Lower lobe of right lung (tissue), 2 donors: ENCODE results near the gene EIF2S3. TPM values are rescaled to one million over a fixed set of nuclear protein-coding genes. Genes with fewer than 3 reads are reported as not detected.
"Not testable (repeated sequence)": the region's sequence is repeated elsewhere in the genome, so short reads cannot be mapped to it uniquely, and the experiment has no call there.

Source experiments
- ATAC-seq, 2 donors: fragments of 200-7000 bp; cut with Tn5 transposase; one replicate each; pipeline ENCODE4 v1.9.1; 2020 to 2022; ENCODE audit warnings: mild to moderate bottlenecking in 2 of 2, moderate library complexity in 2 of 2
- DNase-seq: peaks from one replicate; pipeline ENCODE4 v3.0.0-alpha.2; 2020
- H3K27ac ChIP-seq: fragments of 200-600 bp; one replicate; pipeline ENCODE4 v1.8.0; 2022
- H3K27me3 ChIP-seq: fragments of 200-600 bp; one replicate; pipeline ENCODE4 v1.8.0; 2022; ENCODE audit warnings: low read depth
- H3K36me3 ChIP-seq: fragments of 200-600 bp; one replicate; pipeline ENCODE4 v1.8.0; 2022; ENCODE audit warnings: mild to moderate bottlenecking
- H3K4me1 ChIP-seq: fragments of 200-600 bp; one replicate; pipeline ENCODE4 v1.8.0; 2022
- H3K4me3 ChIP-seq: fragments of 200-600 bp; one replicate; pipeline ENCODE4 v1.8.0; 2022; ENCODE audit warnings: mild to moderate bottlenecking
- H3K9me3 ChIP-seq: fragments of 200-600 bp; one replicate; pipeline ENCODE4 v1.8.0; 2022
- intact Hi-C: fragments of 100-400 bp; cut with DNase I; formaldehyde crosslinking; loops from one replicate; pipeline ENCODE4 v1.11.0; 2022
- total RNA-seq: library from RNA; stranded (reverse); fragmentation: NEBNext Ultra II Directional; extraction: Animal tissue kit (Norgen Biotek cat#: 25700); gene quantifications from one replicate; pipeline ENCODE4 v1.2.1, GENCODE V29; 2021
- TF ChIP-seq, protein P1 (sequence below): fragments of 200-600 bp; IDR thresholded peaks from one replicate; pipeline ENCODE4 v1.8.0; 2022; ENCODE audit warnings: antibody characterized with exemption, mild to moderate bottlenecking
- donor health status: DM: no; HTN: yes; CAD: no; lungs with severe emphysema.

Gene EIF2S3
- total RNA-seq, 1 donor from 2014 or later, result 174 TPM

- Histone ChIP-seq H3K36me3 (peaks cover 29% of the 10 kb centered on the region), H3K4me1 (no peaks in the 10 kb centered on the region), H3K9me3 (no peaks in the 10 kb centered on the region), H3K4me3 (peak overlapping the region; percentile 77), H3K27ac (peak overlapping the region; percentile 89), H3K27me3 (no peaks in the 10 kb centered on the region)
- intact Hi-C loops, result no loop called here
- TF ChIP-seq, protein P1, sequence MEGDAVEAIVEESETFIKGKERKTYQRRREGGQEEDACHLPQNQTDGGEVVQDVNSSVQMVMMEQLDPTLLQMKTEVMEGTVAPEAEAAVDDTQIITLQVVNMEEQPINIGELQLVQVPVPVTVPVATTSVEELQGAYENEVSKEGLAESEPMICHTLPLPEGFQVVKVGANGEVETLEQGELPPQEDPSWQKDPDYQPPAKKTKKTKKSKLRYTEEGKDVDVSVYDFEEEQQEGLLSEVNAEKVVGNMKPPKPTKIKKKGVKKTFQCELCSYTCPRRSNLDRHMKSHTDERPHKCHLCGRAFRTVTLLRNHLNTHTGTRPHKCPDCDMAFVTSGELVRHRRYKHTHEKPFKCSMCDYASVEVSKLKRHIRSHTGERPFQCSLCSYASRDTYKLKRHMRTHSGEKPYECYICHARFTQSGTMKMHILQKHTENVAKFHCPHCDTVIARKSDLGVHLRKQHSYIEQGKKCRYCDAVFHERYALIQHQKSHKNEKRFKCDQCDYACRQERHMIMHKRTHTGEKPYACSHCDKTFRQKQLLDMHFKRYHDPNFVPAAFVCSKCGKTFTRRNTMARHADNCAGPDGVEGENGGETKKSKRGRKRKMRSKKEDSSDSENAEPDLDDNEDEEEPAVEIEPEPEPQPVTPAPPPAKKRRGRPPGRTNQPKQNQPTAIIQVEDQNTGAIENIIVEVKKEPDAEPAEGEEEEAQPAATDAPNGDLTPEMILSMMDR, result no peak
- peak; percentile 34 to 50 for ATAC-seq
- DNase-seq, result no peak
Observed at GRCh38 chrX:24055043-24055356, 244 bp downstream of the EIF2S3 start.

DNA sequence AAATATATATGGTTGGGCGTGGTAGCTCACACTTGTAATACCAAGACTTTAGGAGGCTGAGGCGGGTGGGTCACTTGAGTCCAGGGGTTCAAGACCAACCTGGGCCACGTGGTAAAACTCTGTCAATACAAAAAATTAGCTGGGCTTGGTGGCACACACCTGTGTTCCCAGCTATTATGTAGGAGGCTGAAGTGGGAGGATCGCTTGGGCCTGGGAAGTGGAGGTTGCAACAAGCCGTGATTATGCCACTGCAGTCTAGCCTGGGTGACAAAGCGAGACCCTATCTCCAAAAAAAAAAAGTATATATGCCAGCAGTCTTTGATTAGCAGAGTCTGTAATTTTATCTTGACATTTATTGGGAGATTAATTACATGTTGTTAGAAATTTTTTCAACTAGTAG lies 8.7 kb downstream of the EIF2S3 start:
- Histone ChIP-seq H3K27ac (no peak overlapping the region), H3K27me3 (no peaks in the 10 kb centered on the region), H3K4me3 (no peak overlapping the region), H3K36me3 (peaks cover 99% of the 10 kb centered on the region), H3K4me1 (no peaks in the 10 kb centered on the region), H3K9me3 (no peaks in the 10 kb centered on the region)
- TF ChIP-seq, protein P1, result no peak
- no peak for ATAC-seq
- intact Hi-C loops, result no loop called here
- DNase-seq, result no peak

DNA sequence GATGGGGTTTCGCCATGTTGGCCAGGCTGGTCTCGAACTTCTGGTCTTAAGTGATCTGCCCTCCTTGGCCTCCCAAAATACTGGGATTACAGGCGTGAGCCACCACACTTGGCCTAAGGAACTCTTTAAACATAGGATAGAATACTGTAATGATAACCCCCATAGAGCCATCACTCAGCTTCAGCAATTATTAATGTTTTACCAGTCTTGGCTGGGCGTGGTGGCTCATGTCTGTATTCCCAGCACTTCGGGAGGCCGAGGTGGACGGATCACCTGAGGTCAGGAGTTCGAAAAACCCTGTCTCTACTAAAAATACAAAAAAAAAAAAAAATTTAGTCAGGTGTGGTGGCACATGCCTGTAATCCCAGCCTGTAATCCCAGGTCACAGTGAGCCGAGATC lies 15.1 kb downstream of the EIF2S3 start:
- no peak for DNase-seq
- Histone ChIP-seq H3K4me1 (no peaks in the 10 kb centered on the region), H3K4me3 (no peak overlapping the region), H3K27ac (no peak overlapping the region), H3K27me3 (no peaks in the 10 kb centered on the region), H3K9me3 (no peaks in the 10 kb centered on the region), H3K36me3 (peaks cover 96% of the 10 kb centered on the region)
- no peak for ATAC-seq
- TF ChIP-seq, protein P1, result no peak
- intact Hi-C loops, result no loop called here

- DNase-seq (no peak), ATAC-seq (no peak)
- H3K27ac ChIP-seq, result no peak overlapping the region
- H3K36me3 ChIP-seq, result peaks cover 31% of the 10 kb centered on the region
- TF ChIP-seq, protein P1, result no peak
- no peak overlapping the region for H3K4me3 ChIP-seq
- intact Hi-C loops, result no loop called here
- no peaks in the 10 kb centered on the region for H3K4me1 ChIP-seq
- H3K9me3 ChIP-seq, result no peaks in the 10 kb centered on the region
- H3K27me3 ChIP-seq, result no peaks in the 10 kb centered on the region
Observed at GRCh38 chrX:24079411-24079810, 24.7 kb downstream of the EIF2S3 start.

DNA sequence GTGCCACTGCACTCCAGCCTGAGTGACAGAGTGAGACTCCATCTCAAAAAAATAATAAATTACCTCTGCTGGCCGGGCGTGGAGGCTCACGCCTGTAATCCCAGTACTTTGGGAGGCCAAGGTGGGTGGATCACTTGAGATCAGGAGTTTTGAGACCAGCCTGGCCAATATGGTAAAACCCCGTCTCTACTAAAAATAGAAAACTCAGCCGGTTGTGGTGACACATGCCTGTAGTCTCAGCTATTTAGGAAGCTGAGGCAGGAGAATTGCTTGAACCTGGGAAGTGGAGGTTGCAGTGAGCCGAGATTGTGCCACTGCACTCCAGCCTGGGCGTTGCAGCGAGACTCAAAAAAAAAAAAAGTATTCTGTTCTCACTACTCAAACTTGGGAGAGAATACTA lies 25.5 kb downstream of the EIF2S3 start:
- H3K4me3 ChIP-seq, ATAC-seq, H3K27ac ChIP-seq, H3K9me3 ChIP-seq, H3K27me3 ChIP-seq, DNase-seq, H3K4me1 ChIP-seq: not testable (repeated sequence)
- H3K36me3 ChIP-seq, result peaks cover 24% of the 10 kb centered on the region
- intact Hi-C loops, result loop anchor here (5.0 kb wide), 1 partner anchor 162 kb away; no protein-coding TSS in a partner anchor

- intact Hi-C loops, result loop anchor here (5.0 kb wide), 1 partner anchor 162 kb away; no protein-coding TSS in a partner anchor
- Histone ChIP-seq H3K4me3 (no peak overlapping the region), H3K9me3 (no peaks in the 10 kb centered on the region), H3K4me1 (no peaks in the 10 kb centered on the region), H3K36me3 (peaks cover 20% of the 10 kb centered on the region), H3K27me3 (no peaks in the 10 kb centered on the region), H3K27ac (no peak overlapping the region)
- DNase-seq, result no peak
- TF ChIP-seq, protein P1, result no peak
- ATAC-seq, result no peak
Observed at GRCh38 chrX:24080704-24081103, 25.9 kb downstream of the EIF2S3 start.
